ENCODE results near the gene OR6J1.
"Not testable (repeated sequence)": the region's sequence is repeated elsewhere in the genome, so short reads cannot be mapped to it uniquely, and the experiment has no call there.

- not testable (repeated sequence) for TF ChIP-seq CTCF (IDR thresholded peaks at IDR 0.05; ENCODE audit: low read length); EZH2 (optimal IDR thresholded peaks at IDR 0.05; ENCODE audit: low read depth, low read length); EZH2phosphoT487 (IDR thresholded peaks at IDR 0.05; ENCODE audit: low read length)
Observed at GRCh38 chr14:22615765-22616164, 28.4 kb downstream of the OR6J1 start.

All from MM.1S (cell line).